ENCODE measurements around the gene CLN5.

Gene CLN5

GRCh38 chr13:76983676-76984075, 8.2 kb upstream of the CLN5 start:
- no peak for TF ChIP-seq CTCF (IDR thresholded peaks at IDR 0.05; ENCODE audit: borderline replicate concordance, control extremely low read depth, extremely low read depth, insufficient read depth, missing control alignments)
- no peak for DNase-seq (ENCODE audit: low spot score)
- in situ Hi-C loops (cut with MboI; ENCODE audit: low sequenced_read_pairs, unreplicated experiment) = no loop called here

GRCh38 chr13:76991432-76991795, 467 bp upstream of the CLN5 start:
- in situ Hi-C loops (cut with MboI; ENCODE audit: low sequenced_read_pairs, unreplicated experiment) = no loop called here
- TF ChIP-seq CTCF (IDR thresholded peaks at IDR 0.05; ENCODE audit: borderline replicate concordance, control extremely low read depth, extremely low read depth, insufficient read depth, missing control alignments) = no peak
- DNase-seq (ENCODE audit: low spot score) = peak; percentile 66

- no peak for TF ChIP-seq CTCF (IDR thresholded peaks at IDR 0.05; ENCODE audit: borderline replicate concordance, control extremely low read depth, extremely low read depth, insufficient read depth, missing control alignments)
- DNase-seq (ENCODE audit: low spot score) = no peak
- in situ Hi-C loops (cut with MboI; ENCODE audit: low sequenced_read_pairs, unreplicated experiment) = no loop called here
Observed at GRCh38 chr13:76992548-76993001, 694 bp downstream of the CLN5 start.

- no peak for DNase-seq (ENCODE audit: low spot score)
- no peak for TF ChIP-seq CTCF (IDR thresholded peaks at IDR 0.05; ENCODE audit: borderline replicate concordance, control extremely low read depth, extremely low read depth, insufficient read depth, missing control alignments)
- in situ Hi-C loops (cut with MboI; ENCODE audit: low sequenced_read_pairs, unreplicated experiment) = no loop called here
Observed at GRCh38 chr13:76993021-76993420, 1.1 kb downstream of the CLN5 start.

GRCh38 chr13:76993473-76993872, 1.6 kb downstream of the CLN5 start:
- no peak for TF ChIP-seq CTCF (IDR thresholded peaks at IDR 0.05; ENCODE audit: borderline replicate concordance, control extremely low read depth, extremely low read depth, insufficient read depth, missing control alignments)
- no peak for DNase-seq (ENCODE audit: low spot score)
- in situ Hi-C loops (cut with MboI; ENCODE audit: low sequenced_read_pairs, unreplicated experiment) = no loop called here

GRCh38 chr13:76994281-76994680, 2.4 kb downstream of the CLN5 start:
- in situ Hi-C loops (cut with MboI; ENCODE audit: low sequenced_read_pairs, unreplicated experiment) = no loop called here
- no peak for TF ChIP-seq CTCF (IDR thresholded peaks at IDR 0.05; ENCODE audit: borderline replicate concordance, control extremely low read depth, extremely low read depth, insufficient read depth, missing control alignments)
- DNase-seq (ENCODE audit: low spot score) = no peak

GRCh38 chr13:77000475-77000874, 8.6 kb downstream of the CLN5 start:
- no peak for TF ChIP-seq CTCF (IDR thresholded peaks at IDR 0.05; ENCODE audit: borderline replicate concordance, control extremely low read depth, extremely low read depth, insufficient read depth, missing control alignments)
- DNase-seq (ENCODE audit: low spot score) = no peak
- in situ Hi-C loops (cut with MboI; ENCODE audit: low sequenced_read_pairs, unreplicated experiment) = no loop called here
